VCaP (cell line): Measurements from ENCODE around the gene UBE2L6.

Experiments used
- H3K27ac ChIP-seq: fragments of 450-650 bp; 2 replicates; pipeline ENCODE4 v1.5.1; 2017
- CTCF ChIP-seq: fragments of 450-650 bp; conservative IDR thresholded peaks from 2 replicates; pipeline ENCODE4 v1.5.1; 2017; ENCODE audit warnings: mild to moderate bottlenecking, moderate library complexity

The UBE2L6 gene

GRCh38 chr11:57601297-57601696 is 33.8 kb upstream of the UBE2L6 start:
- no peak for TF ChIP-seq CTCF
- no peak overlapping the region for H3K27ac ChIP-seq

- H3K27ac ChIP-seq: no peak overlapping the region
- no peak for TF ChIP-seq CTCF
Observed at GRCh38 chr11:57599381-57599780, 31.9 kb upstream of the UBE2L6 start.

GRCh38 chr11:57598831-57599155 is 31.3 kb upstream of the UBE2L6 start:
- no peak for TF ChIP-seq CTCF
- no peak overlapping the region for H3K27ac ChIP-seq

GRCh38 chr11:57597916-57598830 is 30.7 kb upstream of the UBE2L6 start:
- no peak for TF ChIP-seq CTCF
- H3K27ac ChIP-seq: no peak overlapping the region

- no peak for TF ChIP-seq CTCF
- no peak within 1 kb of the TSS for H3K27ac ChIP-seq
Observed at GRCh38 chr11:57597461-57597915, 30.0 kb upstream of the UBE2L6 start, which contains the start of gene SERPING1. Gene SERPING1, plus strand, starts transcription at chr11:57597685. Its CDS starts 586 bp downstream, at chr11:57598271.

GRCh38 chr11:57596266-57596885 is 28.9 kb upstream of the UBE2L6 start:
- no peak for TF ChIP-seq CTCF
- no peak overlapping the region for H3K27ac ChIP-seq

GRCh38 chr11:57588046-57588710 is 20.7 kb upstream of the UBE2L6 start:
- TF ChIP-seq CTCF: no peak
- no peak overlapping the region for H3K27ac ChIP-seq
